Heart left ventricle (tissue), 16 donors: ENCODE data around the gene SLC9A4. TPM values are rescaled to one million over a fixed set of nuclear protein-coding genes. Genes with fewer than 3 reads are reported as not detected.

Experiments used
- ATAC-seq, 4 donors: fragments of 200-7000 bp; cut with Tn5 transposase; one replicate each; pipeline ENCODE4 v1.9.1; 2020 to 2022; ENCODE audit warnings: moderate library complexity in 4 of 4, mild to moderate bottlenecking in 3 of 4, moderate number of reproducible peaks in 1 of 4
- DNase-seq, 5 donors: peaks; one replicate each; pipeline ENCODE4 v3.0.0-alpha.2; 2020
- H3K27ac ChIP-seq, 12 donors: fragments of 200-600 bp; sonication (generic) in 4 of 12; one replicate each; pipeline versions ENCODE4 v1.5.0 to v1.8.0; 2016 to 2022; ENCODE audit warnings: mild to moderate bottlenecking in 2 of 12
- H3K27me3 ChIP-seq, 9 donors: fragments of 200-600 bp; sonication (generic) in 2 of 9; one replicate each; pipeline versions ENCODE4 v1.5.1 to v1.8.0; 2016 to 2022; ENCODE audit warnings: mild to moderate bottlenecking in 3 of 9
- H3K36me3 ChIP-seq, 9 donors: fragments of 200-600 bp; sonication (generic) in 2 of 9; one replicate each; pipeline versions ENCODE4 v1.5.0 to v1.8.0; 2018 to 2022; ENCODE audit warnings: mild to moderate bottlenecking in 2 of 9
- H3K4me1 ChIP-seq, 12 donors: fragments of 200-600 bp; sonication (generic) in 4 of 12; one replicate each; pipeline versions ENCODE4 v1.5.0 to v1.8.0; 2016 to 2022; ENCODE audit warnings: mild to moderate bottlenecking in 3 of 12
- H3K4me3 ChIP-seq, 12 donors: fragments of 200-600 bp; sonication (generic) in 4 of 12; one replicate each; pipeline versions ENCODE4 v1.5.0 to v1.8.0; 2017 to 2022; ENCODE audit warnings: mild to moderate bottlenecking in 9 of 12, moderate library complexity in 4 of 12
- H3K9me3 ChIP-seq, 12 donors: fragments of 200-600 bp; sonication (generic) in 4 of 12; one replicate each; pipeline versions ENCODE4 v1.5.0 to v1.8.0; 2016 to 2022; ENCODE audit warnings: mild to moderate bottlenecking in 1 of 12
- CTCF ChIP-seq, 12 donors: fragments of 200-600 bp; sonication (generic) in 4 of 12; IDR thresholded peaks; one replicate each; pipeline versions ENCODE4 v1.5.0 to v1.8.0; 2018 to 2022; ENCODE audit warnings: antibody characterized with exemption in 12 of 12, mild to moderate bottlenecking in 5 of 12
- POLR2A ChIP-seq, 2 donors: fragments of 450-650 bp; IDR thresholded peaks; one replicate each; pipeline ENCODE4 v1.6.1; 2017; ENCODE audit warnings: antibody characterized with exemption in 2 of 2, mild to moderate bottlenecking in 2 of 2, moderate library complexity in 2 of 2
- WGBS, 4 donors: extraction: QIAGEN DNeasy Blood & Tissue Kit in 2 of 4; methylation state at CpG; one replicate each; pipeline versions ENCODE4 v1.1.5 to v1.1.7; 2013 to 2018; 5-methylcytosine and 5-hydroxymethylcytosine counted together
- intact Hi-C, 10 donors: fragments of 100-400 bp; cut with DNase I; formaldehyde crosslinking; loops; one replicate each; pipeline versions ENCODE4 v1.11.1 to v1.14.2; 2022
- polyA plus RNA-seq, 2 donors: library from polyadenylated mRNA; stranded (reverse); fragments of 200-250 nt; gene quantifications; one replicate each; pipeline ENCODE4 v1.2.3, GENCODE V29; 2013
- total RNA-seq, 9 donors: library from RNA; depleted of rRNA in 2 of 9; stranded (reverse); fragments of >200 nt in 2 of 9; fragmentation: NEBNext Ultra II Directional in 3 of 9; extraction: Animal tissue kit (Norgen Biotek cat#: 25700) in 3 of 9; gene quantifications; one replicate each; pipeline versions ENCODE4 v1.1.0 to v1.2.4, GENCODE V29; 2016 to 2023
- donor health status: ischemic (EF 13 %, LVEDD 7.1; RV severe dilation, severe dysfunction).
- donor health status: healthy with polysubstance abuse.
- donor health status: DM: no; HTN: yes; CAD: no.
- donor health status: DM: no; HTN: no; CAD: no.
- donor health status: ischemic (EF 25% LVEDD 6.9; RV normal size, moderate dysfunction).
- donor health status: ischemic (EF 25% LVEDD 5.7; RV mildly dilated, moderate dysfunction).
- donor health status: healthy.
- donor health status: DM: yes; HTN: yes; CAD: no.
- donor health status: ischemic (EF 35%, LVEDD 5.7; RV mildly dilated, moderate dysfunction).
- donor health status: nonischemic (EF 11% LVEDD 7.7; RV severe dilation, severe dysfunction).
- donor health status: DM: yes; HTN: yes; CAD: no.
- donor health status: PGD.
- donor health status: ischemic (EF 29% LVEDD 5.4; RV normal size, mild dysfunction).
- donor health status: nonischemic (EF 23%, LVEDD 6.1; RV moderate dilation, normal function).

Gene SLC9A4
- total and polyA plus RNA-seq, 11 donors = not detected

- Histone ChIP-seq H3K36me3 (no peaks in the 10 kb centered on the region), H3K27ac (no peak overlapping the region), H3K27me3 (peaks cover 0 to 26% (median 2%) of the 10 kb centered on the region in 9 donors), H3K9me3 (no peaks in the 10 kb centered on the region), H3K4me1 (no peaks in the 10 kb centered on the region), H3K4me3 (no peak overlapping the region)
- intact Hi-C loops = no loop called here
- WGBS, 4 donors = 76 to 88% (median 85%) methylated on average over 5 to 6 of the region's 6 CpGs
- TF ChIP-seq CTCF (IDR thresholded peaks at IDR 0.05) (no peak), POLR2A (IDR thresholded peaks at IDR 0.05) (no peak)
- no peak for ATAC-seq
- DNase-seq = no peak
These were observed 10.1 kb downstream of the SLC9A4 start for GRCh38 chr2:102483086-102483485.

- no peak overlapping the region for H3K4me3 ChIP-seq
- H3K27ac ChIP-seq = no peak overlapping the region
- ATAC-seq (no peak), DNase-seq (no peak)
- intact Hi-C loops = no loop called here
- 75 to 83% (median 81%) methylated on average over 6 of the region's 6 CpGs for WGBS, 4 donors
- no peaks in the 10 kb centered on the region for H3K36me3 ChIP-seq
- H3K9me3 ChIP-seq = no peaks in the 10 kb centered on the region
- peaks cover 0 to 18% (median 2%) of the 10 kb centered on the region in 9 donors for H3K27me3 ChIP-seq
- TF ChIP-seq POLR2A (IDR thresholded peaks at IDR 0.05) (no peak), CTCF (IDR thresholded peaks at IDR 0.05) (no peak)
- H3K4me1 ChIP-seq = no peaks in the 10 kb centered on the region
These were observed 11.5 kb downstream of the SLC9A4 start for GRCh38 chr2:102484310-102485061.

- Histone ChIP-seq H3K27ac (no peak overlapping the region), H3K36me3 (no peaks in the 10 kb centered on the region), H3K4me3 (no peak overlapping the region), H3K27me3 (peaks cover 0 to 18% (median 2%) of the 10 kb centered on the region in 9 donors), H3K9me3 (no peaks in the 10 kb centered on the region), H3K4me1 (no peaks in the 10 kb centered on the region)
- DNase-seq (no peak), ATAC-seq (no peak)
- intact Hi-C loops = no loop called here
- 46 to 75% (median 70%) methylated on average over 5 of the region's 5 CpGs for WGBS, 4 donors
- TF ChIP-seq POLR2A (IDR thresholded peaks at IDR 0.05) (no peak), CTCF (IDR thresholded peaks at IDR 0.05) (no peak)
These were observed 12.2 kb downstream of the SLC9A4 start for GRCh38 chr2:102485147-102485785.

- intact Hi-C loops = no loop called here
- Histone ChIP-seq H3K27ac (no peak overlapping the region), H3K27me3 (peaks cover 0 to 18% (median 2%) of the 10 kb centered on the region in 9 donors), H3K36me3 (no peaks in the 10 kb centered on the region), H3K4me1 (no peaks in the 10 kb centered on the region), H3K9me3 (peaks cover 0 to 2% (median 0%) of the 10 kb centered on the region in 12 donors), H3K4me3 (no peak overlapping the region)
- ATAC-seq (no peak), DNase-seq (no peak)
- TF ChIP-seq POLR2A (IDR thresholded peaks at IDR 0.05) (no peak), CTCF (IDR thresholded peaks at IDR 0.05) (no peak)
- WGBS, 4 donors = 38 to 76% (median 59%) methylated on average over 1 of the region's 1 CpG
These were observed 14.1 kb downstream of the SLC9A4 start for GRCh38 chr2:102486941-102487702.
